Naive thymus-derived CD8-positive, alpha-beta T cell (primary cell): ENCODE results near the gene EFHD1. TPM values are rescaled to one million over a fixed set of nuclear protein-coding genes. Genes with fewer than 3 reads are reported as not detected.

Experiments used
- ATAC-seq, 2 donors: fragments of 150-1000 bp; cut with Tn5 transposase in 1 of 2; sonication (Bioruptor Pico), chemical (Tn5 transposase) in 1 of 2; 1 replicate in 1 of 2; 2 replicates in 1 of 2; pipeline ENCODE4 v1.10.0; 2021; ENCODE audit warnings: mild to moderate bottlenecking in 2 of 2, moderate library complexity in 2 of 2
- POLR2A ChIA-PET: fragments of 350-600 bp; sonication (Branson Sonifier 250); formaldehyde crosslinking; loops from one replicate; lab custom pipeline; 2021; ENCODE audit warnings: antibody characterized with exemption; lab: Charles Lee
- DNase-seq, 10 donors: peaks; one replicate each; pipeline versions ENCODE4 v3.0.0 to v3.0.0-alpha.2; 2020 to 2022
- H3K27ac Mint-ChIP-seq, 10 donors: one replicate each; pipeline ENCODE4 v1.8.0; 2020 to 2022; ENCODE audit warnings: mild to moderate bottlenecking in 10 of 10, mixed read lengths in 10 of 10, moderate library complexity in 4 of 10, inconsistent platforms in 1 of 10
- H3K27me3 Mint-ChIP-seq, 5 donors: one replicate each; pipeline ENCODE4 v1.8.0; 2021 to 2022; ENCODE audit warnings: mixed read lengths in 5 of 5
- H3K36me3 Mint-ChIP-seq, 3 donors: one replicate each; pipeline ENCODE4 v1.8.0; 2020 to 2022; ENCODE audit warnings: mixed read lengths in 3 of 3, mild to moderate bottlenecking in 2 of 3, inconsistent platforms in 1 of 3
- H3K4me1 Mint-ChIP-seq, 4 donors: one replicate each; pipeline ENCODE4 v1.8.0; 2021 to 2022; ENCODE audit warnings: mixed read lengths in 4 of 4
- H3K4me3 Mint-ChIP-seq, 10 donors: one replicate each; pipeline ENCODE4 v1.8.0; 2020 to 2022; ENCODE audit warnings: mild to moderate bottlenecking in 10 of 10, mixed read lengths in 10 of 10, moderate library complexity in 6 of 10, inconsistent platforms in 1 of 10
- H3K9me3 Mint-ChIP-seq, 9 donors: one replicate each; pipeline ENCODE4 v1.8.0; 2020 to 2022; ENCODE audit warnings: mixed read lengths in 9 of 9, mild to moderate bottlenecking in 3 of 9, inconsistent platforms in 1 of 9, moderate library complexity in 1 of 9
- polyA plus RNA-seq, 3 donors: library from polyadenylated mRNA; unstranded; fragments of 300-500 nt; fragmentation: Illumina TruSeq; gene quantifications; one replicate each; pipeline ENCODE4 v1.2.3, GENCODE V29; 2021
- total RNA-seq, 8 experiments: library from RNA in 2 of 8; stranded (reverse) in 2 of 8; gene quantifications; one replicate each; pipeline ENCODE4 v1.2.3 and lab custom pipeline; 2021 to 2026

Gene EFHD1
- total and polyA plus RNA-seq, 5 experiments from 2014 or later = 2.5 to 6.9 (median 4.3) TPM

DNA sequence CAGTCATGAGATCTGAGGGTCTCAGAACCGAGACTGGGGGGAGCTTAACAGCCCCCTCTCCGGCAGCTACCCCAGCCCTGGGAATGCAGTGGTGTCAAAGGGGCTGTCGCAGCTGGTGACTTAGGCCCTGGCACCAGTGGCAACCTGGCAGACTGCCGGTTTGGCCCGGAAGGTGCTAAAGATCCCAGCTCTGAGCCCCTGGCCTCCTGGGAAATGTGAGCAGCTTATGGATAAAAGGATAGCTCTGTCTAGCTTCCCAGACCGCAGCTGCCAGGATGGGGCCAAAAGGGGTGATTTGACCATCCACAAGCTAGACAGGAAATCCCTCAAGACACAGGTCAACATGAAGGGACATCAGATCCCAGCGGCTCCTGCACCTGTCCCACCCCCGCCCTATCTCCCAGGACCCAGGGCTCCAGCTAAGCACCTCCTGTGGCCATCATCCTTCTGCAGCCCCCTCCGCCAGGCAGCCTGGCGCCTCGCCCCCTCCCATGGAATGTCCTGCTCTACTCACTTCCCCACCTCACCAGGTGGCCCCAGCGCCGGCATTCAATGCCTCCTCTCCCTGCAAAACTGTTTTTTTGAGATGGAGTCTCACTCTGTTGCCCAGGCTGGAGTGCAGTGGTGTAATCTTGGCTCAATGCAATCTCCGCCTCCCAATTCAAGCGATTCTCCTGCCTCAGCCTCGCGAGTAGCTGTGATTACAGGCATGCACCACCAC, 33.2 kb upstream of the EFHD1 start:
- no peak overlapping the region for H3K4me3 Mint-ChIP-seq
- no peaks in the 10 kb centered on the region for H3K36me3 Mint-ChIP-seq
- H3K9me3 Mint-ChIP-seq = peaks cover 0 to 6% (median 0%) of the 10 kb centered on the region in 9 donors
- peaks cover 0 to 7% (median 2%) of the 10 kb centered on the region in 5 donors for H3K27me3 Mint-ChIP-seq
- no peak for ATAC-seq
- H3K4me1 Mint-ChIP-seq = peaks cover 0 to 3% (median 0%) of the 10 kb centered on the region in 4 donors
- no peak for DNase-seq
- no peak overlapping the region for H3K27ac Mint-ChIP-seq
- POLR2A ChIA-PET = no interaction called here

DNA sequence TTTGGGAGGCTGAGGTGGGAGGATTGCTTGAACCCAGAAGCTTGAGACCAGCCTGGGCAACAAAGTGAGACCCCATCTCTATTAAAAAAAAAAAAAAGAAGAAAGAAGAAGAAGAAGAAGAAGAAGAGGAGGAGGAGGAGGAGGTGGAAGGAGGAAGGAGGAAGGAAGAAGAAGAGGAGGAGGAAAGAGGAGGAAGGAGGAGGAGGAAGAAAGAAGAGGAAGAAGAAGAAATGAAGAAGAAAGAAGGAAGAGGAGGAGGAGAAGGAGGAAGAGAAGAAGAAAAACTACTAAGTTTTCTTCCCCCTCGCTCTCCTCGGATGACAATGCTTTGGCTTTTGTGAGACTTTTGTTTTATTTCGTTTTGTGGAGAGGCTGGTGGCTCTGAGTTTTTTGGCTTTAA, 30.1 kb upstream of the EFHD1 start:
- POLR2A ChIA-PET = no interaction called here
- Mint-ChIP-seq H3K9me3 (no peaks in the 10 kb centered on the region), H3K4me1 (peaks cover 0 to 10% (median 7%) of the 10 kb centered on the region in 4 donors), H3K27ac (no peak overlapping the region), H3K4me3 (peak overlapping the region in 1 of 10 donors; percentile 4), H3K27me3 (peaks cover 0 to 7% (median 2%) of the 10 kb centered on the region in 5 donors), H3K36me3 (no peaks in the 10 kb centered on the region)
- DNase-seq (no peak), ATAC-seq (no peak)

- Mint-ChIP-seq H3K9me3 (no peaks in the 10 kb centered on the region), H3K4me3 (peak overlapping the region in 3 of 10 donors; percentile 16 to 39 (median 26)), H3K27ac (peak overlapping the region in 3 of 10 donors; percentile 22 to 83 (median 41)), H3K36me3 (no peaks in the 10 kb centered on the region), H3K27me3 (peaks cover 0 to 7% (median 2%) of the 10 kb centered on the region in 5 donors), H3K4me1 (peaks cover 0 to 10% (median 7%) of the 10 kb centered on the region in 4 donors)
- DNase-seq (no peak), ATAC-seq (no peak)
- POLR2A ChIA-PET = interaction anchor here (0.7 kb wide), 1 partner anchor 1678 kb away, joined by 4 read pairs; no protein-coding TSS in a partner anchor
Measured at GRCh38 chr2:232604535-232604934, 28.9 kb upstream of the EFHD1 start.

- no peak for DNase-seq
- POLR2A ChIA-PET = no interaction called here
- no peaks in the 10 kb centered on the region for H3K36me3 Mint-ChIP-seq
- H3K27ac Mint-ChIP-seq = no peak overlapping the region
- no peaks in the 10 kb centered on the region for H3K9me3 Mint-ChIP-seq
- no peak for ATAC-seq
- H3K4me1 Mint-ChIP-seq = peaks cover 0 to 10% (median 8%) of the 10 kb centered on the region in 4 donors
- H3K4me3 Mint-ChIP-seq = no peak overlapping the region
- H3K27me3 Mint-ChIP-seq = peaks cover 0 to 5% (median 0%) of the 10 kb centered on the region in 5 donors
Measured at GRCh38 chr2:232607011-232607410, 26.4 kb upstream of the EFHD1 start.

DNA sequence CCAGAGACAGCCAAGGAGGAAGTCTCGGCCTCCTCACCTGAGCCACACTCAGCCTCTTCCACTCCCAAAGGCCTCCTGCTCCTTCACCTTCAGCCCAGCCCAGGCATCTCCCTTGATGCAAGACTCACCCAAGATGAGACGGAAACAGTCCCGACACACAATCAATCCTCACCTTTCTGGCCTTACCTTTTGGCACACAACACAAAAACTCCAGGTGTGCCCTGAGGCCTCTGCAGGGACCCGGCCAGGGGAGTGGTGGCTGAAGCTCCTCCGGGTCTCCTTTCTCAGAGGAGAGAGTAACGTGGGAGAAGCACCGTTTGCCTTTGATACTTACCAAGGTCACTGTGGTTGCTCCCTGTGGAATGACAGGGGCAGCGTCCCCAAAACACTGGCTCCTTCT, 23.8 kb upstream of the EFHD1 start:
- ATAC-seq (no peak), DNase-seq (no peak)
- Mint-ChIP-seq H3K9me3 (no peaks in the 10 kb centered on the region), H3K36me3 (no peaks in the 10 kb centered on the region), H3K27ac (no peak overlapping the region), H3K27me3 (peaks cover 0 to 4% (median 0%) of the 10 kb centered on the region in 5 donors), H3K4me1 (peaks cover 0 to 10% (median 7%) of the 10 kb centered on the region in 4 donors), H3K4me3 (no peak overlapping the region)
- POLR2A ChIA-PET = no interaction called here

DNA sequence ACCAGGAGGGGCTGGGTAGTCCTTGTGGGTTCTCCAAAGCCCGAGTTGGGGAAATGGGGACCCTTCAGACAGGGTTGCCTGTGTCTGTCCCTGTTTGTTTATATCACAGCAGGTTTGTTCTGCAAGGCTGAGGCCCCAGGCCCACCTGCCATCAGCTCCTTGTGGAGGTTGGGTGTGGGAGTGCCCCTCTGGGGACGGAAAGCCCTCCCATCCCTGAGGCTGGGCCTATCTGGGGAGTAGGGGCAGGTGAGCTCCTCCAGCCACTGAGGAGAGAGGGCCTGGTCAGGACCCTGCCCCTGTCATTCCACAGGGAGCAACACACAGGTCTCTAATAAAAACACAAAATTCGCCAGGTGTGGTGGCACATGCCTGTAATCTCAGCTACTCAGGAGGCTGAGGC, 23.3 kb upstream of the EFHD1 start:
- H3K27me3 Mint-ChIP-seq = peaks cover 0 to 4% (median 0%) of the 10 kb centered on the region in 5 donors
- DNase-seq (no peak), ATAC-seq (no peak)
- no peak overlapping the region for H3K4me3 Mint-ChIP-seq
- H3K36me3 Mint-ChIP-seq = no peaks in the 10 kb centered on the region
- POLR2A ChIA-PET = no interaction called here
- H3K27ac Mint-ChIP-seq = no peak overlapping the region
- H3K9me3 Mint-ChIP-seq = no peaks in the 10 kb centered on the region
- peaks cover 0 to 10% (median 7%) of the 10 kb centered on the region in 4 donors for H3K4me1 Mint-ChIP-seq

GRCh38 chr2:232611061-232611460, 22.3 kb upstream of the EFHD1 start:
- no peak overlapping the region for H3K4me3 Mint-ChIP-seq

GRCh38 chr2:232611559-232612218, 21.7 kb upstream of the EFHD1 start:
- H3K27me3 Mint-ChIP-seq = no peaks in the 10 kb centered on the region
- H3K9me3 Mint-ChIP-seq = no peaks in the 10 kb centered on the region
- peaks cover 0 to 2% (median 0%) of the 10 kb centered on the region in 4 donors for H3K4me1 Mint-ChIP-seq
- POLR2A ChIA-PET = no interaction called here
- H3K4me3 Mint-ChIP-seq = no peak overlapping the region
- peak; percentile 62 to 81 for ATAC-seq
- no peaks in the 10 kb centered on the region for H3K36me3 Mint-ChIP-seq
- no peak overlapping the region for H3K27ac Mint-ChIP-seq
- peak; percentile 39 to 82 (median 61) for DNase-seq

More at GRCh38 chr2:232611061-232611460, 22.3 kb upstream of the EFHD1 start:
- no peak for DNase-seq
- no peak for ATAC-seq
- Mint-ChIP-seq H3K9me3 (no peaks in the 10 kb centered on the region), H3K36me3 (no peaks in the 10 kb centered on the region), H3K27me3 (peaks cover 0 to 2% (median 0%) of the 10 kb centered on the region in 5 donors), H3K27ac (no peak overlapping the region), H3K4me1 (peaks cover 0 to 4% (median 3%) of the 10 kb centered on the region in 4 donors)
- POLR2A ChIA-PET = no interaction called here

DNA sequence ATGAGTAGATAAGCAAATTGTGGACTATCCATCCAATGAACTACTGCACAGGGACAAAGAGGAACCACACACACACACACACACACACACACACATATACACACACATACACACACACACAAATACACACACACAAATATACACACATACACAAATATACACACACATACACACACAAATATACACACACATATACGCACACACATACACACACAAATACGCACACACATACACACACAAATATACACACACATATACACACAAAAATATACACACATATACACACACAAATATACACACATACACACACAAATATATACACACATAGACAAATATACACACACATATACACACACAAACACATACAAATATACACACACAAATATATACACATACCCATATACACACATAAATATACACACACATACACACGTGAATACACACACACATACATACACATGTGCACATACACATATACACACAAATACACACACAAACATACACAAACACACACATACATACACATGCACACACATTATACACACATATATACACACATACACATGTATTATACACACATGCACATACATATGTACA, 19.8 kb upstream of the EFHD1 start:
- ATAC-seq = no peak
- no peak for DNase-seq
- Mint-ChIP-seq H3K36me3 (no peaks in the 10 kb centered on the region), H3K27ac (peak overlapping the region in 2 of 10 donors; percentile 3 to 29), H3K27me3 (no peaks in the 10 kb centered on the region), H3K4me1 (peaks cover 0 to 2% (median 0%) of the 10 kb centered on the region in 4 donors), H3K9me3 (no peaks in the 10 kb centered on the region), H3K4me3 (no peak overlapping the region)
- POLR2A ChIA-PET = no interaction called here

DNA sequence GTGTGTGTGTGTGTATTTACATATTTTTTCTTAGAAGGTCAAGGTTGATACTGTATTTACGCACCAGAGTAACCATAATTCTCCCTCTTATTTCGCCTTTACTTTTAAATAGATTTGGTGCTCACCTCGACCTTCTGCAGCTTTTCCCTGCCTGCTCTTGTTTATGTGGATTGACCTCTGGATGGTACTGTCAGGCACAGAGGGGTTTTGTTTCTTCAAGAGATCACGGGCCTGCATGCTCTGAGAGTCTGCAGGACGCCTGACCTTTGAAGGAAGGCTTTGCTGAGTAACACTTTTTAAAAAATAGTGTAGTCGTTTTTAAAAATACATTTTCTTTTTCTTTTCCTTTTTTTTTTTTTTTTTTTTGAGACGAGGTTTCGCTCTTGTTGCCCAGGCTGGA, 18.1 kb upstream of the EFHD1 start:
- POLR2A ChIA-PET = interaction anchor here (0.7 kb wide), 1 partner anchor 1475 kb away, joined by 5 read pairs; no protein-coding TSS in a partner anchor
- ATAC-seq = no peak
- no peak overlapping the region for H3K4me3 Mint-ChIP-seq
- no peaks in the 10 kb centered on the region for H3K36me3 Mint-ChIP-seq
- no peaks in the 10 kb centered on the region for H3K27me3 Mint-ChIP-seq
- no peak overlapping the region for H3K27ac Mint-ChIP-seq
- no peak for DNase-seq
- H3K4me1 Mint-ChIP-seq = peaks cover 0 to 2% (median 0%) of the 10 kb centered on the region in 4 donors
- no peaks in the 10 kb centered on the region for H3K9me3 Mint-ChIP-seq

DNA sequence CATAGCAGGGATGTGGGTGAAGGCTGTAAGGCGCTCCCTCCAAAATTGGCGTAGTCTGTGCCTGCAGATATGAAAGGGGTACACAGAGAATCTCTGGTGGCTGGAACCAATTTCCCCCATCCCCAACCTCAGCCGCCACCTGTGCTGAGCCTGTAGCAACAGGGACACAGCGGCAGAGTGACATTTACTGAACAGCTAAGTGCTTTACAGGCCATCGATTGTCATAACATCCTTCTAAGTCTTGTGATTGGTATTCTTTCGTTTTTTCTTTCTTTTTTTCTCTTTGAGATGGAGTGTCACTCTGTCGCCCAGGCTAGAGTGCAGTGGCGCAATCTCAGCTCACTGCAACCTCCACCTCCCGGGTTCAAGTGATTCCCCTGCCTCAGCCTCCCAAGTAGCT, 12.2 kb upstream of the EFHD1 start:
- no peak overlapping the region for H3K4me3 Mint-ChIP-seq
- H3K27ac Mint-ChIP-seq = no peak overlapping the region
- no peaks in the 10 kb centered on the region for H3K9me3 Mint-ChIP-seq
- no peaks in the 10 kb centered on the region for H3K36me3 Mint-ChIP-seq
- H3K4me1 Mint-ChIP-seq = no peaks in the 10 kb centered on the region
- ATAC-seq = no peak
- H3K27me3 Mint-ChIP-seq = peaks cover 0 to 10% (median 7%) of the 10 kb centered on the region in 5 donors
- DNase-seq = no peak
- POLR2A ChIA-PET = no interaction called here

DNA sequence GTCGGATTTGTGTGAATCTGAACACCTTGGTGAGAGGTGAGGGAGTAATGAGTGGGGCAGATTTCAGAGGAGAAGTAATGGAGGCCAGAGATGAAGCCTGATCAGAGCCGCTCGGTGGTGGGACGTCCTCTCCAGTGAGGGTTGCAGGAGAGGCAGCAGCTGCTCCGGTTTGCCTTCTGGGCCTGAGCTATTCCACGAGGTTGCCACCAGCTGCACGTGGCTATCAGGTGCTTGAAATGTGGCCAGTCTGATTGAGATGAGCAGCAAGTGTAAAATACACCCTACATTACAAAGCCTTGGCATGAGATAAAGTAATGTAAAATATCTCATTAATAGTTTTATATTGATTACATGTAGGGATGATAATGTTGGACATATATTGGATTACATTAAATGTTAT, 10.8 kb upstream of the EFHD1 start:
- DNase-seq (no peak), ATAC-seq (no peak)
- no peaks in the 10 kb centered on the region for H3K4me1 Mint-ChIP-seq
- no peaks in the 10 kb centered on the region for H3K9me3 Mint-ChIP-seq
- H3K36me3 Mint-ChIP-seq = no peaks in the 10 kb centered on the region
- peaks cover 0 to 11% (median 8%) of the 10 kb centered on the region in 5 donors for H3K27me3 Mint-ChIP-seq
- POLR2A ChIA-PET = no interaction called here
- no peak overlapping the region for H3K27ac Mint-ChIP-seq
- H3K4me3 Mint-ChIP-seq = no peak overlapping the region
